GM19397 (cell line): Measurements from ENCODE around the gene NEU4.
"Not testable (repeated sequence)": the region's sequence is repeated elsewhere in the genome, so short reads cannot be mapped to it uniquely, and the experiment has no call there.

Source experiments
- ATAC-seq: cut with Tn5 transposase; IDR thresholded peaks from one replicate; pipeline ENCODE4 v1.9.1; 2021; ENCODE audit warnings: mild to moderate bottlenecking, moderate library complexity; ENCODE audit not compliant: unreplicated experiment

Gene NEU4

DNA sequence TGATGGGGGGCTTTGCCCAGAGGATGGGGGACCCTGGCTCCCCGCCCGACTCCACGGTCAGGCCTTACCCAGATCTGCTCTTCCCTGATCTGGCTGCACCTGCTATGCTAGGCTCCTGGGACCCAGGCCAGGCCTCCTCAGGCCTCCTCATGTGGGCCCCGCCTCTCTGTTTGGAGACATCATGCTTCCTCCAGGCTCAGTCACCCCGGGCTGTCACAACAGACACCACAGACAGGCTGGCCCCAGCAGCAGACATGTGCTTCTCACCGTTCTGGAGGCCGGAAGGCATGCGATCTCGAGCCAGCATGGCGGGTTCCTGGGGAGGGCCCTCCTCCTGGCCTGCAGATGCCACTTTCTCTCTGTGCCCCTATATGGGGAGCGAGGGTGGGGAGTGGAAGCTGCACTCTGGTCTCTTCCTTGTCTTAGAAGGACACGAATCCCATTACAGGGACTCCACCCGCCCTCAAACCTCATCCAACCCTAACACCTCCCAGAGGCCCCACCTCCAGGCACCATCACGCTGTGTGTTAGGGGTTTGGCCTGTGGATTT lies 10.8 kb upstream of the NEU4 start:
- ATAC-seq: no peak

DNA sequence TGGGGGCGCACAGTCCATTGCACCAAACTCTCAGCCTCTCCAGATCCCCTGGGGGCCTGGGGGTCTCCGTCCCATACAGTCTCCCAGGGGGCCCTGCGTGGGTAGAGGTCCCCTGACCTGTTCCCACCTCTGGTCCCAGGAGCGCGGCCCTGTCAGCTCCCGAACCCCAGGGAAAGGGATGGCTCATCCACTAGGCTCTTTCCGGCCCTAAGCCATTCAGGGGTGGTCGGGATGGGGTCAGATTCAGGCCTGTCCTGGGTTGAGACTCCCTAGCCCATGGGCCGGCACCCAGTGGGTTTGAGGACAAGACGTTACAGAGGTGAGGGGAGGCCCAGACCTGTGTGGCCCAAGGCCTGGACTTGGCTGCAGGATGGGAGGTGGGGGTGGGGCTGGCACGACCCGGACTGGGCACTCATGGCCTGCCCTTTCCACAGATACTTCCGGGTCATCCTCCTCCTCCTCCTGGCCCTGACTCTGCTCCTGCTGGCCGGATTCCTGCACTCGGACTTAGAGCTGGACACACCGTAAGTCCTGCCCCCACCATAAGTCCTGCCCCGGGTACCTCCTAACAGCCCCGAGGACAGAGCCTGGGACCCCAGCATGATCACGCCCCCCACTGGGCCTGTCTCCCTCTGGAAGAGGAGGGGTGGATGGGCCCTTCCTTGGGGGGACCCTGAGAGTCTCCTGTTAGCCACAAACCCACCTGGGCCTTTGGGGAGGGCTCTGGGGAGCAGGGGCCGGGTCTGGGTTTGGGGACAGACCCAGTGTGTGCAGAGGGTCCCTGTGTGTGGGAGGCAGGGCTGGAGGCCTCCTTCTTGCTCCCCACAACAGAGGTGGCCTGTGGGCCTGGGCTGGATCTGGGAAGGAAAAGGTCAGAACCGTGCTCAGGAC lies 10.1 kb upstream of the NEU4 start:
- no peak for ATAC-seq

DNA sequence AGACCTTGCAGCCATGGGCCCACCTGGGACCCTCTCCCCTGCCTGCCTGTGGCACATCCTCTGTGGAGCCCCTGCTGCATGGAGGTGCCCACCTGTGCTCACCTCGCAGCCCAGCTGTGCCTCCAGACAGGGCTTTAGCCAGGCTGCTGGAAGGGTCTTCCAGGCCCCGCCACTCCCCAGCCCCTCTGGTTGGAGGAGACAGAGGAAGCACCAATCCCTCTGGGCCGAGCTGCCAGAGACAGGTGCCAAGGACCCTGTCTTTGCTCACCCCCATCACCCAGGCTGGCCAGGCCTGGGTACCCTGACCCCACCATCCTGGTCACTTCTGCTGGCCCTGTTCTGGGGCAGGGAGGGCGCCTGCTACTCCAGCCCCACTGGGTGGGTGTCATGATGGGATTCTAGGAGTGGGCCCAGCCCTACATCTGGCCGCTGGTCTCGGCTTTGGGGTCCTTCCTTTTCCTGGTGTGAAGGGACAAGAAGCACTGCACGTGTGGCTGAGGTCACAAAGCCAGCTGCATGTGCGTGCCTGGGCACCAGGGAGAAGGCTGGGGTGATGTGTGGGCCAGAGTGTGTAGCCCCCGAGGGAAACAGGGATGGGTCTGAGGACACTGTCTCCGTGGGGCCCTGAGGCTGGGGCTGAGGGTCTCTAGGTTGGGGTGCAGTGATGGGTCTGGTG lies 9.3 kb upstream of the NEU4 start:
- ATAC-seq: no peak

DNA sequence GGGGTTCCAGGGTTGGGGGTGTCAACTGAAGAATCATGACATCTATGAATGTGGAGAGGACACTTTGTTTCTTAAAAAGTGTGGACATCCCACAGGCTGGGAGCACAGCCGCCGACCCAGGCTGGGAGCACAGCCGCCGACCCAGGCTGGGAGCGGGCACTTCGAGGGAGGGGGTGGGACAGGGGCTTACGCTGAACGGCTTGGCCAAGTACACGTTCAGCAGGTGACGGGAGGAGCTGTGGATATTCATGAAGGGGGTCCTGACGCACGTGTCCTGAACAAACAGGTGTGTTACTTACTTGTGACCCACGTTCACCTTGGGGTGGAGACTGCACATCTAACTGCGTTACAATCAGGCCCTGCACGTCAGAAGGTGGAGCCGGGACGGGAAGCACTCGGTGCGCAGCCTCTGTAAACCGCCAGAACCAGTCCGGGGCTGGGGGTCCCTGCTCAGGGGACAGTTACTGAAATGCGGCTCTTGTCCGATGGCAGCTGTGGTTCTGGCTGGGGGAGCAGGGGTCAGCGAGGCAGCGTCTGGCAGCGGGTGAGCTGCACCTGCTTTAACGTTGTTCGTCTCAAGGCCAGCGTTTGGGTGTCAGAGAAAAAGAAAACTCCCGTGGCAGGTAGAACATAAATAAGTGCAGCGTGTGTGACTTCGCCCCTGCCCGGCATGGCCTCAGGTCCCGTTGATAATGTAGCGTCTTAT lies 8.6 kb upstream of the NEU4 start:
- not testable (repeated sequence) for ATAC-seq

DNA sequence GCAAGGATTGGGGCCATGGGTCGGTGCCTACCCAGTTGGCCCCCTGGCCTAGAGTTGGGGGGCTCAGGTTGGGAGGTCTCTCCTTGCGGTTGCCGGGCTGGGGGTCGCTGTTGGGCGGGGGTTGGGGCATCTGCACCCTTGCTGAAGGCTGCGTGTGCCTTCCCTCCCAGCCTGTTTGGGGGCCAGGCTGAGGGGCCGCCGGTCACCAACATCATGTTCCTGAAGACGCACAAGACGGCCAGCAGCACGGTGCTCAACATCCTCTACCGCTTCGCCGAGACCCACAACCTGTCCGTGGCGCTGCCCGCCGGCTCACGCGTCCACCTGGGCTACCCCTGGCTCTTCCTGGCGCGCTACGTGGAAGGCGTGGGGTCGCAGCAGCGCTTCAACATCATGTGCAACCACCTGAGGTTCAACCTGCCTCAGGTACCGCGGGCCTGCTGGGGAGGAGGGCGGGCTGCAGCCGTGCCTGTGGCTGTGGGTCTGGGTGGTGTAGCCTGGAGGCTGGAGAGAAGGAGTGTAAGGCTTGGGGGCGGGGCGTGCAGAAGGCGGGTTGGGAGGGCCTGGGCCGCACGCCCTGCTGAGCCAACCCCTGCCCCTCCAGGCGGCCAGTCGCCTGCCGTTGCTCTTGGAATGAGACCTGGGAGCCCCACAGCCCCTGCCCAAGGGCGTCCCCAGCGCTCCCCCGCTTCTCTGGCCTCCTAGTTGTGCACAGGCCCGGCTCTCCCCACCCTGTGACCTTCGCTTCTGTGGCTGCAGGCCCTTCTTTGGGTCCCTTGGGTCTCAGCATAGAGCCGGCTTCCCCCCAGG lies 7.2 kb upstream of the NEU4 start:
- ATAC-seq: no peak

DNA sequence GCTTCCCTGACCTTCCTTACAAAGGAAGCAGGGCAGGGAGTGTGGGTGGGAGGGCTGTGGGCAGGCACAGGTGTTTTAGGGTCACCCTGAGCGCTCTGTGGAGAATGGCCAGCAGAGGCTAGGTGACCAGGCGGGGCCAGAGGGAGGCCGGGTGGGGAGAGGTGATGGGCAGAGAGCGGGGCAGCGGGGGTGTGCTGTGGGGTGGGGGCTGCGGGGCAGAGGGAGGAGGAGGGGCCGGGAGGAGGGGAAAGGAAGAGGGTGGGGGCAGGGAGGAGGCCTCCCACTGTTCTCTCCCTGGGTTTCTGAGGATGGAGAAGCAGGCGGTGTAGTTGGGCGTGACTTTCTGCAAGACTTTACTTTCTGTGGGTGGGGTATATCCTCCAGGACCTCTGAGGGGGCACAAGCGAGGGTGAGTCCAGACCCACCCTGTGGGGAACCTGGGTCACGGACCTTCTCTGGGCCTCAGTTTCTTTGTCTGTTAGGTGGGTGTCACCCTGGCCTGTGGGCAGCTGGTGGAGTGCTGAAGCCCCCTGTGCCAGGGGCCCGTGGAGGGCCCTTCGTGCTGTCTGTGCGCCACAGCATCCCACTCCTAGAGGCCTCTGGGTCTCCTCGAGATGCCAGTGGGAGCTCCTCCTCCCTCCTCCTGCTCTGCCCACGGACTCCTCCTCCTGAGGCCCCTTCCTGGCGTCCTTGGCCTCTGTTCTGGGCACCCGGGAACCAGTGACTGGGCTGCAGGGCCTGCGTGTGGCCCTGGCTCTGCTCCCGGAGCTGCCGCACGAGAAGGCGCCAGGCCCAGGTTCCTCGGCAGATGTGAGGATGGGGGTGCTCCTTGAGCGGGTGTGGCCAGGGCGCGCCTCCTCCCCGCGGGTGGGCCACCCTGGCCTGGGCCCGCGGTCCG lies 6.3 kb upstream of the NEU4 start:
- ATAC-seq: no peak

DNA sequence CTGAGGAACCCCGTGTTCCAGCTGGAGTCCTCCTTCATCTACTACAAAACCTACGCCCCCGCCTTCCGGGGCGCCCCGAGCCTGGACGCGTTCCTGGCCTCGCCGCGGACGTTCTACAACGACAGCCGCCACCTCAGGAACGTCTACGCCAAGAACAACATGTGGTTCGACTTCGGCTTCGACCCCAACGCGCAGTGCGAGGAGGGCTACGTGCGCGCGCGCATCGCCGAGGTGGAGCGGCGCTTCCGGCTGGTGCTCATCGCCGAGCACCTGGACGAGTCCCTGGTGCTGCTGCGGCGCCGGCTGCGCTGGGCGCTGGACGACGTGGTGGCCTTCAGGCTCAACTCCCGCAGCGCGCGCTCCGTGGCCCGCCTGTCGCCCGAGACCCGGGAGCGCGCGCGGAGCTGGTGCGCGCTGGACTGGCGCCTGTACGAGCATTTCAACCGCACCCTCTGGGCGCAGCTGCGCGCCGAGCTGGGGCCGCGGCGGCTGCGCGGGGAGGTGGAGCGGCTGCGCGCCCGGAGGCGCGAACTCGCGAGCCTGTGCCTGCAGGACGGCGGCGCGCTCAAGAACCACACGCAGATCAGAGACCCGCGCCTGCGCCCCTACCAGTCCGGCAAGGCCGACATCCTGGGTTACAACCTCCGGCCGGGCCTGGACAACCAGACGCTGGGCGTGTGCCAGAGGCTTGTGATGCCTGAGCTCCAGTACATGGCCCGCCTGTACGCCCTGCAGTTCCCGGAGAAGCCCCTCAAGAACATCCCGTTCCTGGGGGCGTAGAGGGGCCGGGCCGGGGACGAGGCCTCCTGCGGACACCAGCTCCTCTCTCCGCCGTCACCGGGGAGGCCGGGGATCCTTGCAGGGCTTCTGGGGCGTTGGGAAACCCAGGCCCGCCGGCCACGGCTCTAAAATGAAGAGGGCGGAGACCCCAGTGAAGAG lies 5.3 kb upstream of the NEU4 start:
- no peak for ATAC-seq

DNA sequence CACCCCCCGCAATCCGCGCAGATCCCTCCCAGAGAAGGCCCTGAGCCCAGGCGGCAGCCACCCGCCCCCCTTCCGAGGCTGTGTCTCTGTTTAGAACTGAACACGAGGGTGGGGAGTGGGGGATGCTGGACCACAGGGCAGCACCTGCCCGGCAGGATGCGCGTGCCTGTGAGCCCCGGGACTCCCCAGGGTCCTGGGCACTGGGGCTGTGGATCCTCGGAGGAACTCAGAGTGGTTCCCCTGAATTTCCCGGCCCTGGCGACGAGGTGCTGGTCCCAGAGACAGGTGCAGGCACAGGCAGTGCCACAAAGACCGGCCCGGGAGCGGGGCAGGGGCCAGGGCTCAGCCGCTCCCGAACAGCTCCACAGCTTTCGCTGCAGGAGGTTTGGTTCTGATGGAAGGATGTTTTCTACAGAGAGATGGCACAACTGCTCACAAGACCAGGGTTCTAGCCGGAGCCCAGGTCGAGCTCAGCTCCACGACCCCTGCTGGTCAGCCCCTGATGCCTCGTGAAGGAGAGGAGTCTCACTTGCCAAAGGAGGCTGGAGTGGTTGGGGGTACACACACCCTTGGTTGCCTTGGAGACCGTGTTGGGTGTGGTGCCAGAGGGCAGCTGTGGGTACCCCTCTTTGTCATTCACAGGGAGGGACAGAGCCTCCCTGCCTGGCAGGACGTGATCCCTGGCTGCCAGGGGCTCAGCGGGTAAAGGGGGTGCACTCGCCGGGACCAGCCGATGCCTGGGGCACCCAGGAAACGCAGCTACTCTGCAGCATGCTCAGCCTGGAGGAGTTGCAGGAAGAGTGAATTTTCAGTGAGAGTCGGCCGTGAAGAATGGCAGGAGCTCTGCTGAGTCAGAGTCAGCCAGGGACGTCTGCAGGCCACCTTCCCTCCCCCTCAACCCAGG lies 4.4 kb upstream of the NEU4 start:
- ATAC-seq: no peak

DNA sequence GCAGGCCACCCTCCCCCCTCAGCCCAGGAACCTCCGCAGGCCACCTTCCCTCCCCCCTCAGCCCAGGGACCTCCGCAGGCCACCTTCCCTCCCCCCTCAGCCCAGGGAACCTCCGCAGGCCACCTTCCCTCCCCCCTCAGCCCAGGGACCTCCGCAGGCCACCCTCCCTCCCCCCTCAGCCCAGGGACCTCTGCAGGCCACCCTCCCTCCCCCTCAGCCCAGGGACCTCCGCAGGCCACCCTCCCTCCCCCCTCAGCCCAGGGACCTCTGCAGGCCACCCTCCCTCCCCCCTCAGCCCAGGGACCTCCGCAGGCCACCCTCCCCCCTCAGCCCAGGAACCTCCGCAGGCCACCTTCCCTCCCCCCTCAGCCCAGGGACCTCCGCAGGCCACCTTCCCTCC lies 2.8 kb upstream of the NEU4 start:
- ATAC-seq: not testable (repeated sequence)

DNA sequence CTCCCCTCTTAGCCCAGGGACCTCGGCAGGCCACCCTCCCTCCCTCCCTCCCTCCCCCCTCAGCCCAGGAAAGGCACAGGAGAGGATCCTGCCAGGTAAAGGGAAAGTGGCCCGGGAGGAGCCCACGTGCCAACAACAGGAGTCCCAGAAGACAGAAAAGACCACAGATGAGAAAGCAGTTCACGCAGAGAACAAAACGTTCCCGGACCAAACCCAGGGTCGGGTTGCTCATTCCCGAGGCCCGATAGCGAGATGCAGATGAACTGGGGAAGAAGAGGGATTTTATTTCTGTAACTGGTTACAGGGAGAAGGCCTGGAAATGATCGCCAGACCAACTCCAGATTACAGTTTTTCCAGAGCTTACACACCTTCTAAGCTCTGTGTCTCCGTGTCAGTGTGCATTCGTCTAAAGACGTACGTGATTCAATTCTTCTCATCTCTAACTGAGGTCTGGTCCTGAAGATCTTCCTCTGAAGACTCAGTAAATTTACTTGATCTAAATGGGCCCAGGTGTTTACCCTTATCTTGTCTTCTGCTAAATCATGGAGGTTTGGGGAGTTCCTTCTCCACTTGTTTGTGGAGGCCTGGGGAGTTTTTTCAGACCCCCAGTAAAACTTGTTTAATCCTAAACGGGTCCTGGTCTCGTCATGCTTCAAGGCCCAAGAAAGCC lies 807 bp upstream of the NEU4 start:
- ATAC-seq: no peak

DNA sequence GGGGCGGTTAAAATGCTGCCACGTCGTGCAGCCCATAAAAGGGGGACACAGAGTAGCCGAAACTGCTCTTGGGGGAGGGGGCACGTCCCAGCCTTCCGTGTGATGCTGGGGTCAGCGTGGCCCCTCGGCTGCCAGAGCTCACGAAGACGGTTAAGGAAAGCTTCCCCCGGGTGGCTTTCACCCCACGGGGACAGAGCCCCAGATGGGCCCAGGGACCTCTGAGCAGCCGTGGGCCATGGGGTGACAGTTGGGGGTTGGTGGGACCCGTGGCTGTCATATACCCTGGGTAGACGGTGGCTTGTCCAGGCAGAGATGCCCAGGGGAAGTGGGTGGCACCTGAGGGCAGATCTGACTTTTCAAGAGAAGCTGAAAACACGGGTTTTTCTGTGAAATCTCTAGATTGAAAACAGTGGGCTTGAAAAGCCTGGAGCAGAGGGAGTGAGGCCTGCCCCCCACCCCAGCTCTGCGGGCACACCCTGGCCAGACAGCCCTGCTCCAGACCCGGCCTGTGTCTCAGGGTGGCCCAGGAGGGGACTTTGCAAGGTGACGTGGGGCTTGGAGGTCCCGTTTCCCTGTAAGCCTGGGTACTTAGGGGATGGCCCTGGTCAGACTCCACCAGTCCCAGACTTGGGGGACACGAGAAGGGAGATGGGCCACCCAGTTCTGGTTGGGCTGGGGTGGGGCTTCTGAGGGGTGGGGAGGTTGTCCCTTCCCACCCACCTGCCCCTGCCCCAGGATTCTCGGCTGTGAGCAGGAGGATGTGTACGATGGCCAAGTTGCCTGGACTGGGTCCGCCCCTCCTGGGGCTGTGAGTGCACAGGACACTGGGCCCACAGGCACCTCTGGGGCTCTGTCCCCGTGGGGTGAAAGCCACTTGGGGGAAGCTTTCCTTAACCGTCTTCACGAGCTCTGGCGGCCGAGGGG lies 652 bp downstream of the NEU4 start:
- no peak for ATAC-seq

DNA sequence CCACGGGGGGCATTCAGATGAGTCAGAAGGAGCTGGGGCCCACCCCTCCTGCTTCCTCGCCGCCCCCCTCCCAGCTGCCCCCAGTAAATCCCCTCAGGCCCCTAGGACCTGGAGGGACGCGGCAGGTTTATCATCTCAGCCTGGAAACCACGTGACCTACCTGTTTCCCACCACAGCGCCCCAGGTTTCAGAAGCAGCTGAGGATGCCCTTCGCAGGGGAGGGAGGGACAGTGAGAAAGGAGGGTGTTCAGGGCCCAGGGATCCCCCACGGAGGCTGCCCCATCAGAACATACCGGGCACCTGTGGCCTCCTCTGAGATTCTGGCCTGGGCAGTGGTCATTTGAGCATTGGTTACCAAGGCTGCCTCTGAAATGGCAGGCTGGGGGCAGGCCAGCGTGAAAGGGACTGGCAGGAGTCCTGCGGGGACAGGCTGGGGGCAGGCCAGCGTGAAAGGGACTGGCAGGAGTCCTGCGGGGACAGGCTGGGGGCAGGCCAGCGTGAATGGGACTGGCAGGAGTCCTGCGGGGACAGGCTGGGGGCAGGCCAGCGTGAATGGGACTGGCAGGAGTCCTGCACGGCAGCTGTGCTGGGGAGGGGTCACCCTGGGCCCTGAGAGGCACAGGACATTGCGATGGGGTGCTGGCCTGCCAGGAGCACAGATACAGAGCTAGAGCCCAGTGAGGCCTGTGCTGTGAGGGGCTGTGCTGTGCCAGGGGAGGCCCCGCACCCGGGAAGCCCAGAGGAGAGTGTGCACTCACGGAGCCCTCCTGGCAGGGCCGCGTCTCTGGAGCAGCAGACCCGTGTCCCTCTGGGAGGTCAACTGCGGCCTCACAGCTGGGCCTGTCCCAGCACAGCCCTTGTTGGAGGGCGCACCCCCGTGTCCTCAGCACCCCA lies 1.6 kb downstream of the NEU4 start:
- no peak for ATAC-seq

DNA sequence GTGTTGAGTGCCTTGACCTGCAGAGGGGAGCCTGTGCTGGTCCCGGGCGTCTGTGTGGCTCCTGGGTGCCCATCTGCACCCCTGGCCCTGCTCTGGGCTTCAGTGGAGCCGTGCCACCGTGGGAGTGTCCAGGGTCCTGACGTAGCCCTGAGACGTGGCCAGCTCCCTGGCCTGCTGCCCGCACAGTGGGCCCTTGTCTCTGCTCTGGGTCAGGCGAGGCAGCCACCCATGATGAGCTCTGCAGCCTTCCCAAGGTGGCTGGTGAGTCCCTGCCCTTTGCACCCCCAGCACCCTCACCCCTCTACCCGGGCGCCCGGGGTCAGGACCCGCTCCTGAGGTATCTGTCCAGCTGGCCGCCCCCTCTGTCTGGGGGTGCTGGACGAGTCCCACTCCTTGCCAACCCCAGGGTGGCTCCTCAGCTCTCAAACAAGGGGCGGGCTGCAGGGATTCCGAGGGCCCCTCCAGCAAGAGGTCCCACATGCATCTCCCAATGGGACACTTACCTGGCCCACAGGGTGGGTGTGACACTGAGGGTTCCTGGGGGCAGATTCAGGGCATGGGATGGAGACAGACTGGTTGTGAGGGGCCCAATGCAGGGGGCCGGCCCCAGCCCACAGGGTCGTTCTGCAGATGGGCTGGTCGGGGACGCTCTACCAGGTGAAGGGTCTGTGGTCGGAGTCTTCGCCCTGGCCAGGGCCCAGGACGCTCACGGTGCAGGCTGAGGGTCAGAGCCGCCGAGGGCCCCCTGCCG lies 2.4 kb downstream of the NEU4 start:
- no peak for ATAC-seq
